HG03025 (cell line): ENCODE data around the gene RHPN2.
"Not testable (repeated sequence)": the region's sequence is repeated elsewhere in the genome, so short reads cannot be mapped to it uniquely, and the experiment has no call there.

ENCODE experiments used
- ATAC-seq: cut with Tn5 transposase; IDR thresholded peaks from one replicate; pipeline ENCODE4 v1.9.1; 2021; ENCODE audit warnings: mild to moderate bottlenecking, moderate library complexity; ENCODE audit not compliant: unreplicated experiment, low FRiP score

The RHPN2 gene

GRCh38 chr19:33067121-33067520, 2.4 kb upstream of the RHPN2 start:
- no peak for ATAC-seq

- ATAC-seq = no peak
These were observed 1.9 kb upstream of the RHPN2 start for GRCh38 chr19:33066543-33066942.

- ATAC-seq = no peak
These were observed 263 bp downstream of the RHPN2 start for GRCh38 chr19:33064458-33064791.

- no peak for ATAC-seq
These were observed 783 bp downstream of the RHPN2 start for GRCh38 chr19:33063753-33064457.

- ATAC-seq = no peak
These were observed 1.3 kb downstream of the RHPN2 start for GRCh38 chr19:33063356-33063752.

GRCh38 chr19:33062902-33063301, 1.8 kb downstream of the RHPN2 start:
- ATAC-seq = no peak

GRCh38 chr19:33060586-33060985, 4.1 kb downstream of the RHPN2 start:
- ATAC-seq = no peak

- ATAC-seq = no peak
These were observed 9.0 kb downstream of the RHPN2 start for GRCh38 chr19:33055718-33056117.

- no peak for ATAC-seq
These were observed 10.1 kb downstream of the RHPN2 start for GRCh38 chr19:33054623-33055022.

- no peak for ATAC-seq
These were observed 12.2 kb downstream of the RHPN2 start for GRCh38 chr19:33052352-33052972.

- ATAC-seq = no peak
These were observed 14.6 kb downstream of the RHPN2 start for GRCh38 chr19:33050110-33050509.

GRCh38 chr19:33048806-33049676, 15.6 kb downstream of the RHPN2 start:
- ATAC-seq = no peak

GRCh38 chr19:33047422-33047821, 17.3 kb downstream of the RHPN2 start:
- no peak for ATAC-seq

GRCh38 chr19:33041828-33042160, 22.9 kb downstream of the RHPN2 start:
- not testable (repeated sequence) for ATAC-seq

- no peak for ATAC-seq
These were observed 23.5 kb downstream of the RHPN2 start for GRCh38 chr19:33040994-33041827.

GRCh38 chr19:33039815-33040214, 24.9 kb downstream of the RHPN2 start:
- ATAC-seq = no peak

- no peak for ATAC-seq
These were observed 25.5 kb downstream of the RHPN2 start for GRCh38 chr19:33039108-33039599.

GRCh38 chr19:33037168-33038025, 27.3 kb downstream of the RHPN2 start:
- ATAC-seq = not testable (repeated sequence)

- ATAC-seq = not testable (repeated sequence)
These were observed 28.1 kb downstream of the RHPN2 start for GRCh38 chr19:33036370-33037167.
